ENCODE data around the gene SCAF4. TPM values are rescaled to one million over a fixed set of nuclear protein-coding genes. Genes with fewer than 3 reads are reported as not detected.

SCAF4 gene
- total RNA-seq, 4 donors from 2014 or later, result 12.1 to 18.8 (median 15.2) TPM

DNA sequence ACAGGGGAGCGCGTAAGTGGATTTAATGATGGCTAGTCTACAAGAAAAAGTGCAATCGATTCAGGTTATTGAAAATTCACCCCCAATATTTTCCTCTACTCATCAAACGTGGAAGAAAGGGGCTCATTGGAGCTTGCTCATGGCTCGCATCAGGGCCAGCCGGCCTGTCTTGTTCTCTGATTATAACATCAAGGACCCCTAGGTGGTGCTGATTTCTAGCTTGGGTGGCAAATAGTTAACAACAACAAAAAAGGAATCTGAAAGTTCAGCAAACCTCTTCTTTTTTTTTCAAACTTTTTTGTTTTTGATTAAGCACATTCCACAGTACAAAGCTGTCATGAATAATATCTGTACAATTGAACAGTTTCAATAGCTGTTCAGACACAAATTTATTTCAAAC, 108.3 kb downstream of the SCAF4 start:
- TF ChIP-seq POLR2AphosphoS5 (IDR thresholded peaks at IDR 0.05) (no peak), EP300 (IDR thresholded peaks at IDR 0.05) (no peak), POLR2A (IDR thresholded peaks at IDR 0.05; ENCODE audit: low read depth) (no peak)
- TF ChIP-seq, protein P1, sequence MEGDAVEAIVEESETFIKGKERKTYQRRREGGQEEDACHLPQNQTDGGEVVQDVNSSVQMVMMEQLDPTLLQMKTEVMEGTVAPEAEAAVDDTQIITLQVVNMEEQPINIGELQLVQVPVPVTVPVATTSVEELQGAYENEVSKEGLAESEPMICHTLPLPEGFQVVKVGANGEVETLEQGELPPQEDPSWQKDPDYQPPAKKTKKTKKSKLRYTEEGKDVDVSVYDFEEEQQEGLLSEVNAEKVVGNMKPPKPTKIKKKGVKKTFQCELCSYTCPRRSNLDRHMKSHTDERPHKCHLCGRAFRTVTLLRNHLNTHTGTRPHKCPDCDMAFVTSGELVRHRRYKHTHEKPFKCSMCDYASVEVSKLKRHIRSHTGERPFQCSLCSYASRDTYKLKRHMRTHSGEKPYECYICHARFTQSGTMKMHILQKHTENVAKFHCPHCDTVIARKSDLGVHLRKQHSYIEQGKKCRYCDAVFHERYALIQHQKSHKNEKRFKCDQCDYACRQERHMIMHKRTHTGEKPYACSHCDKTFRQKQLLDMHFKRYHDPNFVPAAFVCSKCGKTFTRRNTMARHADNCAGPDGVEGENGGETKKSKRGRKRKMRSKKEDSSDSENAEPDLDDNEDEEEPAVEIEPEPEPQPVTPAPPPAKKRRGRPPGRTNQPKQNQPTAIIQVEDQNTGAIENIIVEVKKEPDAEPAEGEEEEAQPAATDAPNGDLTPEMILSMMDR (IDR thresholded peaks at IDR 0.05), result no peak
- no peaks in the 10 kb centered on the region for H3K36me3 ChIP-seq
- no peak for DNase-seq (ENCODE audit: extremely low spot score)
- WGBS, result 90% methylated on average over 6 of the region's 6 CpGs
- intact Hi-C loops (cut with DNase I), result no loop called here
- peaks cover 0 to 6% (median 3%) of the 10 kb centered on the region in 4 donors for H3K9me3 ChIP-seq
- no peak overlapping the region for H3K4me3 ChIP-seq
- H3K27me3 ChIP-seq, result no peaks in the 10 kb centered on the region
- H3K27ac ChIP-seq (replicated peaks in 1 of 4), result no peak overlapping the region
- no peaks in the 10 kb centered on the region for H3K4me1 ChIP-seq

DNA sequence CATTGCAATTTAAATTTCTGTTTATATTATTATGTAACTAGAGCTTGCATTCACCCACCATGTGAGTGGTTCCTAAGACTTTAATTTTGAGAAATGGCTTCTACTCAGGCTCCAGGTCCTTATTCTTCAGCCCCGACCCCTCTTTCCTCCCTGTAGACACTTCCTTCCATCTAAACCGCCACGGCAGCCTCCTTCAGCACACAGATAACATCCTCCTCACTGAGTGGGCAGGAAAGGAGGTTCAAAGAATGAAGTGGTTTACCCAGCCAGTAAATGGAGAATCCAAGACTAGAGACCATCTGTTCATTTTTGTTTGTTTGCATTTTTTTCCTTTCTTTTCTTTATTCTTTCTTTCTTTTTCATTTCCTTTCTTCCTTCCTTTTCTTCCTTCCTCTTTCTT, 109.5 kb downstream of the SCAF4 start:
- Histone ChIP-seq H3K4me3 (no peak overlapping the region), H3K36me3 (no peaks in the 10 kb centered on the region), H3K9me3 (peaks cover 0 to 6% (median 3%) of the 10 kb centered on the region in 4 donors), H3K4me1 (no peaks in the 10 kb centered on the region), H3K27me3 (no peaks in the 10 kb centered on the region), H3K27ac (replicated peaks in 1 of 4) (no peak overlapping the region)
- intact Hi-C loops (cut with DNase I), result no loop called here
- no peak for TF ChIP-seq POLR2AphosphoS5 (IDR thresholded peaks at IDR 0.05)
- TF ChIP-seq EP300 (IDR thresholded peaks at IDR 0.05), result no peak
- TF ChIP-seq, protein P1 (IDR thresholded peaks at IDR 0.05), result no peak
- TF ChIP-seq POLR2A (IDR thresholded peaks at IDR 0.05; ENCODE audit: low read depth), result no peak
- 75% methylated on average over 3 of the region's 3 CpGs for WGBS
- DNase-seq (ENCODE audit: extremely low spot score), result no peak

Small RNAs within 50 kb of the gene (small RNA-seq; reads per million reads assigned to genes)
- gene RF01241, result 0 to 0.19 (median 0) reads per million in 3 donors

Other genes starting within 250 kb of the SCAF4 start
- gene SOD1, start 72.4 kb downstream of the SCAF4 start, total RNA-seq, result 100 to 1,000 TPM; 185 to 258 (median 222) TPM
- gene HUNK, start 140.9 kb upstream of the SCAF4 start, total RNA-seq, result 1 to 10 TPM in 2 of 4 donors, under 1 TPM in 2; 0.42 to 3.2 (median 1.0) TPM

Measured in esophagus muscularis mucosa (tissue), 4 donors.